HG02678 (cell line): ENCODE data around the gene PRSS2.
"Not testable (repeated sequence)": the region's sequence is repeated elsewhere in the genome, so short reads cannot be mapped to it uniquely, and the experiment has no call there.

Experiments
- ATAC-seq: cut with Tn5 transposase; IDR thresholded peaks from one replicate; pipeline ENCODE4 v1.9.1; 2021; ENCODE audit warnings: mild to moderate bottlenecking, moderate library complexity; ENCODE audit not compliant: unreplicated experiment

The PRSS2 gene

GRCh38 chr7:142770661-142771352 lies at the start of gene PRSS2:
PRSS2 (plus strand) TSS chr7:142770970; CDS start chr7:142770983, 13 bp downstream.
- peak; percentile 25 for ATAC-seq

- no peak for ATAC-seq
These were observed 49.8 kb upstream of the PRSS2 start for GRCh38 chr7:142720986-142721385.

GRCh38 chr7:142722248-142722794 lies 48.4 kb upstream of the PRSS2 start:
- ATAC-seq, result no peak

GRCh38 chr7:142733271-142733670 lies 37.5 kb upstream of the PRSS2 start:
- ATAC-seq, result peak; percentile 82

GRCh38 chr7:142739923-142740492 lies 30.8 kb upstream of the PRSS2 start:
- ATAC-seq, result peak; percentile 99

- no peak for ATAC-seq
These were observed 30.0 kb upstream of the PRSS2 start for GRCh38 chr7:142740786-142741185.

- not testable (repeated sequence) for ATAC-seq
These were observed 28.8 kb upstream of the PRSS2 start for GRCh38 chr7:142741932-142742331.

GRCh38 chr7:142745091-142745635 lies 25.6 kb upstream of the PRSS2 start:
- ATAC-seq, result no peak

GRCh38 chr7:142745745-142746144 lies 25.0 kb upstream of the PRSS2 start:
- ATAC-seq, result no peak

GRCh38 chr7:142746264-142746663 lies 24.5 kb upstream of the PRSS2 start:
- ATAC-seq, result no peak

- not testable (repeated sequence) for ATAC-seq
These were observed 22.4 kb upstream of the PRSS2 start for GRCh38 chr7:142748410-142748809.

GRCh38 chr7:142749218-142749993 lies 21.4 kb upstream of the PRSS2 start, which contains the start of gene PRSS1:
PRSS1 (plus strand) TSS chr7:142749472; CDS start chr7:142749485, 13 bp downstream.
- no peak for ATAC-seq

GRCh38 chr7:142750321-142750938 lies 20.3 kb upstream of the PRSS2 start:
- ATAC-seq, result no peak

GRCh38 chr7:142751526-142752175 lies 19.1 kb upstream of the PRSS2 start:
- not testable (repeated sequence) for ATAC-seq

- ATAC-seq, result no peak
These were observed 18.2 kb upstream of the PRSS2 start for GRCh38 chr7:142752376-142753225.

GRCh38 chr7:142753366-142753765 lies 17.4 kb upstream of the PRSS2 start:
- no peak for ATAC-seq

- not testable (repeated sequence) for ATAC-seq
These were observed 16.8 kb upstream of the PRSS2 start for GRCh38 chr7:142753925-142754491.

GRCh38 chr7:142754681-142755575 lies 15.8 kb upstream of the PRSS2 start:
- ATAC-seq, result no peak
